ENCODE data around the gene TSC1. TPM values are rescaled to one million over a fixed set of nuclear protein-coding genes. Genes with fewer than 3 reads are reported as not detected.
A peak's percentile ranks its signal among the peaks of the same experiment; 100 is the strongest.

The TSC1 gene
- total RNA-seq, 1 donor from 2014 or later, result 50.9 TPM

DNA sequence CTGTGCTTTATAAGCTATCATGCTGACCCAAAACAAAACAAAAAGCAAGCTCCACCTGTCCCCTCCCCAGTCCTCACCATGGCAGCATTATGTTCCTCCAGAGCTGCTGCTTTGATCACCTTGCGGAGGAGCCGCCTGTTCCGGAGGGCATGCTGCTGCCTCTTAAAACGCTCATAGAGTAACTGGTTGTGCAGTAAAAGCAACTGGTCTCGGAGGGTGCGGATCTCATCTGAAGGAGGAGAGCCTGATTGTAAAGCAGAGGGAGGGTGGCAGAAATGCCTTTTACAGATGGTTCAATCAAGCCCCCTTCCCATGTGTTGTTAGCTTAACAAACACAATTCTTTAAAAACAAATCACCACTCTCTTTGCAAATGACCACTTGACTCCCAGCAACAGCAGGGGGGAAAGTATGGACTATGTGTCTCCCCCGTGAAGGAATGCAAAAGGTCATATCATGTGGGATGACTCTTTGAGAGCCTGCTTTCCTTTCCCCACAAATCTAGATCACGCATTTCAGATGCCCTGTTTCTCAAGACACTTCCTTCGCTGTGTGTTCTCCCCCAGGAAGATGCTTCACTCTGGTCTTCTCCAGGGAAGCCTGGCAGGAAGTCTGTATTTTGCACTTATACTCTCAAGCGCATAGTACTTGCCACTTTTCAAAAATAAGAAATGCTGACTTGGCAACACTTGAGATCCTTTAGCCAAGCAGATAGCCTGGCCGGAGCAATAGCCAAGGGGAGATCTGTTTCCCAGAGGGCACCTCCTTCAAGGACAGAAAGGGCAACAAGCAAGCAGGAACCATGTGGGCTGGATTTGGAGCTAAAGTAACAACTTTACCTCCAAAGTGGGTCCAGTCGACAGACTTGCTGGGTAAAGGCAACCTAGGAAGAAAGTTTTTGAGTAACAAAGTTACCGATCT, 40.6 kb downstream of the TSC1 start:
- no peak for DNase-seq (ENCODE audit: low read depth, low spot score)
- TF ChIP-seq CTCF (conservative IDR thresholded peaks at IDR 0.05), result peak; percentile 19
- H3K4me1 Mint-ChIP-seq, result peaks cover 6% of the 10 kb centered on the region
- H3K36me3 Mint-ChIP-seq (ENCODE audit: low read depth), result peaks cover 3% of the 10 kb centered on the region
- H3K27ac Mint-ChIP-seq (ENCODE audit: unreplicated experiment), result peak overlapping the region; percentile 12
- no peaks in the 10 kb centered on the region for H3K27me3 Mint-ChIP-seq (ENCODE audit: low read depth)
- H3K9me3 Mint-ChIP-seq, result no peaks in the 10 kb centered on the region
- H3K4me3 Mint-ChIP-seq, result no peak overlapping the region

DNA sequence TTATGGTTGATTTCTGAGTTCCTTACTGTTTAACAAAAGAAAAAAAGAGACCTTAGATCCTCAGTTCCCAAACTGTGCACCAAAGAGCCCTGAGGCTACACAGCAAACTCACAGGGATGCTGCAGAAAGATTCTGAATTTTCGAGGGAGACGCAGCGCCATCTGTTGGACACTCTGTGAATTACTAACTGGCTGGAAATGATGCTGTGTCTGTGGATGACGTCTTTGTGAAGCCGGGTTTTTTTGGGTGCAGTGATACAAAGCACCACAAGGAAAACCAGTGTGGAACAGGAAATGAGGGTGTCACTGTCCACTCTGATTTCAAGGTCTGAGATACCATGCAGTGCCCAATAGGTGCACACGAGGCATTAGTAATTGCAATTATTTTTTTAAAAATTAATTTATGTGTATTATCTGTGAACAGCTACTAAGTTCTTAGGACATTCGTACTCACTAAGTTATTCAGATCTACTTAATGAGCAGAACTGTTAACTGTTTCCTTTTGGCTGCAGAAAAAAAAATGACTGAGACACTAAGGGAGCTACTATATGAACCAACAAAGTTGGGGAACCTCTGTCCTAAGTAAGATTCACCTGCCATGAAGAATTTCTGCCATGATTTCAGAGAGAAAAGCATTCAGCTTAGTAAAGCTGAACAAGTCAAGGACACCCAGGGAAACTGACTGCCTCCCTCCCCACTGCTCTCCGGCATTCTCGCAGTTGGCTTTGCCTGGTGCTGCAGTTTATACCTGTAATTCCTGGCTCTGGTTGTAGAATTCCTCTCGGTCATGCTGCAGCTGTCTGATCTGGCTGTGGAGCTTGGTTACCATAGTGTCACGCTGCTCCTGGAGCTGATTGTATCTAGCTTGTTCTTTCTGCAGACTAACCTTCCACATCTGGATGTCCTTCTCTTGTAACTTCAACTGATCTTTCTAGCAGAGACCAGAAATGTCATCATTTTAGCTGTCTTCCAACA, 42.3 kb downstream of the TSC1 start:
- Mint-ChIP-seq H3K36me3 (ENCODE audit: low read depth) (peaks cover 3% of the 10 kb centered on the region), H3K4me3 (no peak overlapping the region), H3K4me1 (peaks cover 7% of the 10 kb centered on the region), H3K27ac (ENCODE audit: unreplicated experiment) (no peak overlapping the region), H3K27me3 (ENCODE audit: low read depth) (no peaks in the 10 kb centered on the region), H3K9me3 (no peaks in the 10 kb centered on the region)
- peak; percentile 97 for TF ChIP-seq CTCF (conservative IDR thresholded peaks at IDR 0.05)
- peak; percentile 92 for DNase-seq (ENCODE audit: low read depth, low spot score)

- peaks cover 14% of the 10 kb centered on the region for H3K4me1 Mint-ChIP-seq
- H3K27ac Mint-ChIP-seq (ENCODE audit: unreplicated experiment), result no peak overlapping the region
- TF ChIP-seq CTCF (conservative IDR thresholded peaks at IDR 0.05), result no peak
- no peaks in the 10 kb centered on the region for H3K27me3 Mint-ChIP-seq (ENCODE audit: low read depth)
- no peak for DNase-seq (ENCODE audit: low read depth, low spot score)
- no peaks in the 10 kb centered on the region for H3K9me3 Mint-ChIP-seq
- no peak overlapping the region for H3K4me3 Mint-ChIP-seq
- H3K36me3 Mint-ChIP-seq (ENCODE audit: low read depth), result peaks cover 14% of the 10 kb centered on the region
Observed at GRCh38 chr9:132898051-132898450, 46.4 kb downstream of the TSC1 start.

- no peak for TF ChIP-seq CTCF (conservative IDR thresholded peaks at IDR 0.05)
- DNase-seq (ENCODE audit: low read depth, low spot score), result no peak
- no peaks in the 10 kb centered on the region for H3K27me3 Mint-ChIP-seq (ENCODE audit: low read depth)
- H3K4me3 Mint-ChIP-seq, result no peak overlapping the region
- H3K36me3 Mint-ChIP-seq (ENCODE audit: low read depth), result peaks cover 14% of the 10 kb centered on the region
- H3K27ac Mint-ChIP-seq (ENCODE audit: unreplicated experiment), result peak overlapping the region; percentile 87
- no peaks in the 10 kb centered on the region for H3K9me3 Mint-ChIP-seq
- peaks cover 13% of the 10 kb centered on the region for H3K4me1 Mint-ChIP-seq
Observed at GRCh38 chr9:132896906-132897305, 47.5 kb downstream of the TSC1 start.

GRCh38 chr9:132896264-132896663, 48.2 kb downstream of the TSC1 start:
- Mint-ChIP-seq H3K36me3 (ENCODE audit: low read depth) (peaks cover 14% of the 10 kb centered on the region), H3K9me3 (no peaks in the 10 kb centered on the region), H3K4me1 (peaks cover 9% of the 10 kb centered on the region), H3K4me3 (no peak overlapping the region), H3K27me3 (ENCODE audit: low read depth) (no peaks in the 10 kb centered on the region), H3K27ac (ENCODE audit: unreplicated experiment) (no peak overlapping the region)
- TF ChIP-seq CTCF (conservative IDR thresholded peaks at IDR 0.05), result no peak
- no peak for DNase-seq (ENCODE audit: low read depth, low spot score)

Measured in neural crest cell (in vitro differentiated cells).